HepG2 (cell line): ENCODE data around the gene PTCD1. TPM values are rescaled to one million over a fixed set of nuclear protein-coding genes. Genes with fewer than 3 reads are reported as not detected.
A peak's percentile ranks its signal among the peaks of the same experiment; 100 is the strongest.

Experiments used
- ERF ChIP-seq: IDR thresholded peaks from 2 replicates; pipeline ENCODE4 v1.6.1; 2018; ENCODE audit warnings: missing biosample characterization, missing genetic modification reagents
- FOXA1 ChIP-seq, 2 experiments: fragments of 450-650 bp in 1 of 2; sonication (generic) in 1 of 2; formaldehyde crosslinking in 1 of 2; IDR thresholded peaks; 2 replicates each; pipeline versions ENCODE4 v1.4.0 to v1.6.1; 2016 to 2020; ENCODE audit warnings: missing genetic modification reagents in 1 of 2
- FOXJ3 ChIP-seq: sonication (generic); formaldehyde crosslinking; IDR thresholded peaks from 2 replicates; pipeline ENCODE4 v1.4.0; 2020; ENCODE audit warnings: missing genetic modification reagents, mild to moderate bottlenecking, borderline replicate concordance
- FOXK1 ChIP-seq: sonication (generic); formaldehyde crosslinking; IDR thresholded peaks from 2 replicates; pipeline ENCODE4 v1.4.0; 2020; ENCODE audit warnings: low read depth, missing genetic modification reagents, borderline replicate concordance
- PATZ1 ChIP-seq: sonication (generic); formaldehyde crosslinking; IDR thresholded peaks from 2 replicates; pipeline ENCODE4 v1.4.0; 2020; ENCODE audit warnings: missing genetic modification reagents
- PCBP1 ChIP-seq: fragments of 200-400 bp; formaldehyde crosslinking; IDR thresholded peaks from 2 replicates; pipeline ENCODE4 v1.6.1; 2017; ENCODE audit warnings: mild to moderate bottlenecking, low read depth, low read length, borderline replicate concordance
- RARA ChIP-seq: IDR thresholded peaks from 2 replicates; pipeline ENCODE4 v1.6.1; 2016; ENCODE audit warnings: missing genetic modification reagents, missing compliant biosample characterization
- SMAD9 ChIP-seq: sonication (generic); formaldehyde crosslinking; IDR thresholded peaks from 2 replicates; pipeline ENCODE4 v1.5.1; 2020; ENCODE audit warnings: mild to moderate bottlenecking, missing genetic modification reagents
- SOX5 ChIP-seq: IDR thresholded peaks from 2 replicates; pipeline ENCODE4 v1.6.1; 2016; ENCODE audit warnings: borderline replicate concordance
- STAT5B ChIP-seq: sonication (generic); formaldehyde crosslinking; IDR thresholded peaks from 2 replicates; pipeline ENCODE4 v1.4.0; 2020; ENCODE audit warnings: missing genetic modification reagents
- UBTF ChIP-seq: sonication (generic); formaldehyde crosslinking; IDR thresholded peaks from 2 replicates; pipeline ENCODE4 v1.4.0; 2020; ENCODE audit warnings: mild to moderate bottlenecking, missing genetic modification reagents
- ZBTB2 ChIP-seq: sonication (generic); formaldehyde crosslinking; IDR thresholded peaks from 2 replicates; pipeline ENCODE4 v1.8.0; 2022; ENCODE audit warnings: low read depth, missing genetic modification reagents
- ZBTB37 ChIP-seq: sonication (generic); formaldehyde crosslinking; IDR thresholded peaks from 2 replicates; pipeline ENCODE4 v1.4.0; 2020; ENCODE audit warnings: mild to moderate bottlenecking, missing genetic modification reagents
- ZNF251 ChIP-seq: sonication (generic); formaldehyde crosslinking; IDR thresholded peaks from 2 replicates; pipeline ENCODE4 v1.9.0; 2021; ENCODE audit warnings: mild to moderate bottlenecking, missing genetic modification reagents
- ZNF263 ChIP-seq: sonication (generic); formaldehyde crosslinking; IDR thresholded peaks from 2 replicates; pipeline ENCODE4 v1.4.0; 2020; ENCODE audit warnings: missing genetic modification reagents
- ZNF501 ChIP-seq: sonication (generic); formaldehyde crosslinking; IDR thresholded peaks from 2 replicates; pipeline ENCODE4 v1.5.1; 2020; ENCODE audit warnings: mild to moderate bottlenecking, moderate library complexity, missing genetic modification reagents
- ZNF564 ChIP-seq: sonication (generic); formaldehyde crosslinking; IDR thresholded peaks from 2 replicates; pipeline ENCODE4 v1.8.1; 2023; ENCODE audit warnings: mild to moderate bottlenecking, missing genetic modification reagents
- ZNF589 ChIP-seq: sonication (generic); formaldehyde crosslinking; conservative IDR thresholded peaks from 2 replicates; pipeline ENCODE4 v1.8.0; 2022; ENCODE audit warnings: mild to moderate bottlenecking, moderate library complexity, missing genetic modification reagents
- ZNF780A ChIP-seq: sonication (generic); formaldehyde crosslinking; IDR thresholded peaks from 2 replicates; pipeline ENCODE4 v1.8.0; 2022; ENCODE audit warnings: mild to moderate bottlenecking, missing genetic modification reagents, moderate library complexity
- ZNF883 ChIP-seq: sonication (generic); formaldehyde crosslinking; IDR thresholded peaks from 2 replicates; pipeline ENCODE4 v1.5.1; 2020; ENCODE audit warnings: mild to moderate bottlenecking, missing genetic modification reagents; ENCODE audit errors: not compliant biosample characterization
- polyA plus RNA-seq, 8 experiments: library from polyadenylated mRNA; depleted of rRNA in 3 of 8; stranded (reverse) in 7 of 8; unstranded in 1 of 8; fragments of >200 nt; fragmentation: Illumina TruSeq in 4 of 8; extraction: Trizol in 4 of 8; gene quantifications; 2 replicates each; pipeline versions ENCODE4 v1.2.1 to v1.2.3, GENCODE V29; 2011 to 2016; ENCODE audit warnings: low read depth in 4 of 8, missing spikeins in 1 of 8, mixed read lengths in 1 of 8; ENCODE audit not compliant: insufficient read depth in 1 of 8
- total RNA-seq, 5 experiments: library from RNA; depleted of rRNA; stranded (reverse); fragments of >200 nt; fragmentation: Illumina TruSeq; extraction: Trizol; gene quantifications; 2 replicates each; pipeline ENCODE4 v1.2.3, GENCODE V29; 2016; ENCODE audit warnings: low read depth in 1 of 5

The PTCD1 gene
- total and polyA plus RNA-seq, 2 of the 13 experiments (the other 11 are each of a cell fraction or from before 2014, with no cell fraction given), result 3.0 to 8.4 TPM

- TF ChIP-seq ZBTB37 (CRISPR knock-in tag) (no peak), FOXJ3 (no peak), ZNF780A (CRISPR knock-in tag) (0 out of 2 replicates have a peak, but pooled peaks have one; percentile 51), PATZ1 (peak; percentile 51; the same call in 1 of the 2 replicates), ZNF263 (CRISPR knock-in tag) (no peak), FOXK1 (CRISPR knock-in tag) (no peak), PCBP1 (no peak), ZNF251 (CRISPR knock-in tag) (no peak), SOX5 (CRISPR knock-in tag) (no peak), ZBTB2 (CRISPR knock-in tag) (no peak; the same call in 1 of the 2 replicates), ZNF883 (CRISPR knock-in tag) (peak; percentile 31), ERF (CRISPR knock-in tag) (peak; percentile 72), ZNF501 (CRISPR knock-in tag) (peak; percentile 87), SMAD9 (CRISPR knock-in tag) (no peak), ZNF589 (CRISPR knock-in tag) (no peak; the same call in 1 of the 2 replicates), ZNF564 (0 out of 2 replicates have a peak, but pooled peaks have one; percentile 48), STAT5B (no peak), FOXA1 (IDR thresholded peaks at IDR 0.05) (no peak), FOXA1 (CRISPR knock-in tag; IDR thresholded peaks at IDR 0.05) (no peak), UBTF (CRISPR knock-in tag) (peak; percentile 56), RARA (CRISPR knock-in tag) (0 out of 2 replicates have a peak, but pooled peaks have one; percentile 3)
These were observed 64.2 kb downstream of the PTCD1 start, which contains the start of gene ARPC1B (continued) for GRCh38 chr7:99374111-99375064.
